NCI-H187 (cell line): ENCODE data around the gene SAG.
"Not testable (repeated sequence)": the region's sequence is repeated elsewhere in the genome, so short reads cannot be mapped to it uniquely, and the experiment has no call there.

ENCODE experiments used
- DNase-seq, 2 experiments: peaks; one replicate each; lab custom pipeline; 2025; lab: John Stamatoyannopoulos, UW

SAG gene

DNA sequence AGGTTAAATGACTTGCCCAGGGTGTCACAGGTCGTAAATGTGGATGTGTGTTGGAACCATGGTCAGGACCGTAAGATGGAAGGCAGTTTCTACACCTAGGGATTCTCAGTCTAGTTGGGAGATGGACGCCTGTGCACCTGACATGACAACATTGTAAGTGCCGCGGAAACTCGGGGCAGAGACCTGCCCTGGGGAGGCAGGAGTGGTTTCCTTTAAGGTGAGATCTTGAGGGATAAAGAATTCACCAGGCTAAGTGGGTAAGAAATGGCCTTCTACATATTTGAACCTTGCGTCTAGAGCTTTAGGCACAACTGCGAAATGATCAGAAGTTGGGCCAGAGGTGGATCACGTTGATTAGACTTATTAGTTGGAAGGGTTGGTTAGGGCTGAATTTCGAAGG lies 48.3 kb downstream of the SAG start:
- no peak for DNase-seq

DNA sequence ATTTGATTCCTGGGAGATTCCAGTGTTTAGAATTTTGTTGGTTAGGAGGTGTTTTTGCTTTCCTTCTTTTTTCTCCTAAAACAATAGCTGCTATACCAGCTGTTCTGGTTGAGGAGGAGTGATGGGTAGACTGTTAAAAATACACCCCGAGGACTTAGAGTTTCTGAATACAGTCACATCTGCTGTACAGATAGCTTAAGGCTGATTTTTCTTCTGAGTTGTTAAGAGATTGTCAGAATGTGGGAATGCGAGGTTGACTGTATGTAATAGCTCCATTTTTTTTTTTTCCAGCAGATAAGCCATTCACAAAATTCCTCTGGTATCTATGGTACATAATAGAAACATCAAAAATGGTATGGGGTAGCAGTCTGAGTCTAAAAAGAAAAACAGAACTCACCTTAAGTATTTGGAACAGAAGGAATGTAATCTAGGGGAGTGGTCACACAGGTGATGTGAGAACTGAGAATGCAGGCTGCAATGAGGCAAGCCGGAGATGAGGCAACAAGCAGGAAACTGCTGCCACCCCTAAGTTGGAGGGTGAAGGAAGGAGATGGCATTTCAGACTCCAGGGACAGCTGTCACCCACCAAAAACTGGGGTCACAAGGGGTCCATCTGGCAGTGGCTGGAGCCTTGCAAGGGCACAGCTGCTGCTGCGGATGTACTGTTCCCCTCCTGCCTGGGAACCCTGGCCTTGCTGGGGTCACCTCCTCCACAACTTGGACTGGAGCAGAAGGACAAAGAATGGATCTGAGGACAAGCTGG lies 49.1 kb downstream of the SAG start:
- DNase-seq, result no peak

DNA sequence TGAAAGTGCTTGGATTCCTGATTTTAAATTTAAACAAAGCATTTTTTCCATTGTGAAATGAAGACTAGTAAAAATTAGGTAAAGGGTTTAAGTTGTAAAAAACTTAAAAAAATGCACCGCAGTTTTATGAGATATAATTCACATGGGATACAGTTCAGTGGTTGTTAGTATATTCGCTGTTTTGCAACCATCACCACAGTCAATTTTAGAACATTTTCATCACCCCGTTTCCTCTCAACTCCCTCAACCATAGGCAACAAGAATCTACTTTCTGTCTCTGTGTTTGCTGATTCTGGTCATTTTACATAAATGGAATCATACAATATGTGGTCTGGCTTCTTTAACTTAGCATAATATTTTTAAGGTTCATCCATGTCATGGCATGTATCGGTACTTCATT lies 50.7 kb downstream of the SAG start:
- no peak for DNase-seq

DNA sequence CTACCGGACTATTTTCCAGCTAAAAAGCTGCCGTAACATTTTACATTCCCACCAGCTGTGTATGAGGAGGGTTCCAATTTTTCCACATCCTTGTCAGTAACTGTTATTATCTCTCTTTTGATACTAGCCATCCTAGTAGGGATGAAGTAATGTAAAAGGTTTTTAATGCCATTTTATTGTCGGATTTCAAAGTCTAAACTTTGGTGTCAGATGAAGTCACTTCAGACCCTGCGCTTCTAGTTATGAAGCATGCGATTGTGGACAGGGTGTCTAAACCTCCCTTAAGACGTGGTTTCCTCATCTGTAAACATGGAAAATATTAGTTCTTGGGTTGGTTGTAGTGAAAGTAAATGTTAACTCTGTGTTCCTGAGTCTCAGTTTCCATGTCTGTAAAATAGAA lies 51.3 kb downstream of the SAG start:
- no peak for DNase-seq

DNA sequence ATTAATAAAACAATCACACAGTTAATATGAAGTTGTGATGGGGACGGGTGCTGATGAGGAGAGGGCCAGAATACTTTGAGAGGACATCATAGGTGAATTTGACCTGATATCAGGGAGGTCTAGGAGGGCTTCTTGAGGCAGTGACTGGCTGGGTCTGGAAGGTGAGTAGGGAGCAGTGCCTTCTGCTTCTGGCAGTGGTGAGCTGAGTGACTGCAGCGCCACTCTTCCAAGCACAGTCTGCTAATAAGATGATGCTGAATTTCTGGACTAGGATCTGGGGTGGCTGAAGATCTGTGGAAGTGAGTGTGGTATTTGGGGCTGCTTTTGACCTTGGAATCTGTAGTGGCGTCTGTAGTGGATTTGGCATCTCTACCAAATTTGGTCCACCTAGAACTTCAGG lies 52.2 kb downstream of the SAG start:
- DNase-seq, result no peak

DNA sequence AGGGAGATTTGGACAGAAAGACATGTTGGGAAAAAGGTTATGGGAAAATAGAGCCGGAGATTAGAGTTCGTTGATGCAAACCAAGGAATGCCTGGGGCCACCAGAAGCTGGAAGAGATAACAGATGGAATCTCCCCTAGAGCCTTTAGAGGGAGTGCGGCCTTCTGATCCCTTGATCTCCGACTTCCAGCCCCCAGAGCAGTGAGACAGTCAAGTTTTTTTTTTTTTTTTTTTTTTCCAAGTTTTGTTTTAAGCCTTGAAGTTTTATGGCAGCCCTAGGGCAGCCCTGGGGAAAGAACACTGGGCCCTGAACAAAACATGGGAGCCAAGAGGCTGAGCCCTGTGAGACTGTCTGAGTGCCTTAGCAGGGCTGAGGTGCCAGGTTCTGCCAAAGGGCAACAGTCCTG lies 53.2 kb downstream of the SAG start:
- no peak for DNase-seq

DNA sequence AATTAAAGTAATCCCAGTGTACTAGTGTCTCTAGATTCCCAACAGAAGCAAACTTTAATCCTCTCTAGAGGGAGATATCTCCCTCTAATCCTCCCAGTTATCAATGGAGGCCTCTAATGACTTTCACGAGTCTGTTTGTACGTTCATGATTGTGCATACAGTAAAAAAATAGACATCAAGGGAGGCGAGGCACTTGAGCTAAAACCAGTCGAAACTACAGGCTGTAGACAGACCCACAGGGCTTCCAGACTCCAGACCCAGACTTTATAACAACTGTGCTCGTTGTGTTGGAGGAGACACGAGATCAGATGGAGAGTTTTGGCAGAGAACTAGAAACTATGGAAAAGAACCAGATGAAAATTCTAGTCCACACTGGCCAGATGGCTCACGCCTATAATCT lies 53.7 kb downstream of the SAG start:
- DNase-seq, result no peak

DNA sequence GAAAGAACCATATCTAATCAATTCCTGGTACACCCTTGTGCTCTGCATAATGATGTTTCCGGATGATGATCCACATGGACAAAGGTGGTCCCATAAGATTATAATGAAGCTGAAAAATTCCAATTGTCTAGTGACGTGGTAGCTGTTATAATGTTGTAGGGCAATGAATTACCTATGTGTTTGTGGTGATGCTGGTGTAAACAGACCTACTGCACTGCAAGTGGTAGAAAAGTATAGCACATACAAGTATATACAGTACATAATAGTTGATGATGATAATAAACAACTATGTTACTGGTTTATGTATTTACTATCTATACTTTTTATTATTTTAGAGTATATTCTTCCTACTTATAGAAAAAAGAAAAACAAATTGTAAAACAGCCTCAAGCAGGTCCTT lies 55.1 kb downstream of the SAG start:
- DNase-seq, result no peak

DNA sequence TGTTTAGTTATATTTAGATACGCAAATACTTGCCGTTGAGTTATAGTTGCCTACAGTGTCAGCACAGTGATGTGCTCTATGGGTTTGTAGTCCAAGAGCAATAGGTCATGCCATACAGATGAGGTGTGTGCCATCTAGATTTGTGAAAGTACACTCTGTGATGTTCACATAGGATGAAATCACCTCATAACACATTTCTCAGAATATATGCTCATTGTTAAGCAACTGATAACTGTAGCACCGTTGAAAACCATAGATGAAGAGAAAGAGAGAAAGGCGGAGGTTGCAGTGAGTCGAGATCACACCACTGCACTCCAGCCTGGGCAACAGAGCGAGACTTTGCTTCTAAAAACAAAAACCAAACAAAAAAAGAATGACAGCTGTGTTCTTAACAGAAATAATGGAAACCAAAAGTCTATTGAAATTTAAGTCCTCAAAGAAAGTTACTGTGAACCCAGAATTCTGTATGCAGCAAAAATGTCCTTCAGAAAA lies 56.2 kb downstream of the SAG start:
- DNase-seq, result no peak

DNA sequence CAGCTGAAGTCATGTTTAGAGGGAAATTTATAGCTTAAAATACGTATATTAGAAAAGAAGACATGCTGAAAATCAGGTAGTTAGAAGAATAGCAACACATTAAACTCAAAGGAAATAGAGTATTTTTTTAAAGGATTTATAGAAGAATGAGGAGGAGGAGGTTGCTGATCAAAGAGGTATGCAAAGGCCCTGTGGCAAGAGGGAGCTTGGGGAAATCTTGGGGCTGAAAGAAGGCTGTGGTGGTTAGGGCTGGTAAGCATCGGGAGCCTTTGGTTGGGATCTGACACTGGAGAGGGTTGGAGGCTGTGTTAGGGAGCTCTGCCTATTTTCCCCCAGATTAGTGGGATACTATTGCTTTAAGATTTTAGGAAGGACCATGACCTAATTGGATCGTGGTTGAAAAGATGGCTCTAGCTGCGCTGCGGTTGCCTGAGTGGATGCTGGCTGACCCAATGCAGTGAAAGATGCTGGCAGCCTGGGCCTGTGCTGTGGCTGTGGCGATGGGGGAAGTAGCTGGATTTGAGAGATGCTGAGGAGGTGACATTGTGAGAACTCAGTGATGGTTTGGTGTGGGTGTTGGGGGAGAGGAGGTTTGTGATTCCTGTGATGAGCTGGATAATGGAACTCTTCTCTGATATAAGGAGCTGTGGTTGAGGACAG lies 58.4 kb downstream of the SAG start:
- no peak for DNase-seq

DNA sequence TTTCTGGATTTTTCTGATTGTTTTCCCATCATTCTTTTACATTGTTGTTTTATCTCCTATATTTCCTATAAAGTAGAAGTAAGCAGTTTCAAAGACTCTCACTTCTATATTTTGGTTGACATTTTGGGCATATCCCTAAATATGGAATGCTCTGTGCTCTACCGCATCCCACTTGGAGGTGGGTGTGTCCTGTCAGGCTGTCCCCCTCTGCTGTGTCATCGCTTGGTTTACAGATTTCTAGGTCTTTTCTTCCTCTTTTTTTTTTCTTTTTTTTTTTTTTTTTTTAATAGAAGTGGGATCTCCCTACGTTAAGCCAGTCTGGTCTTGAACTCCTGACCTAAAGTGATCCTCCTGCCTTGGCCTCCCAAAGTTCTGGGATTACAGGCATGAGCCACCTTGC lies 60.0 kb downstream of the SAG start:
- no peak for DNase-seq

DNA sequence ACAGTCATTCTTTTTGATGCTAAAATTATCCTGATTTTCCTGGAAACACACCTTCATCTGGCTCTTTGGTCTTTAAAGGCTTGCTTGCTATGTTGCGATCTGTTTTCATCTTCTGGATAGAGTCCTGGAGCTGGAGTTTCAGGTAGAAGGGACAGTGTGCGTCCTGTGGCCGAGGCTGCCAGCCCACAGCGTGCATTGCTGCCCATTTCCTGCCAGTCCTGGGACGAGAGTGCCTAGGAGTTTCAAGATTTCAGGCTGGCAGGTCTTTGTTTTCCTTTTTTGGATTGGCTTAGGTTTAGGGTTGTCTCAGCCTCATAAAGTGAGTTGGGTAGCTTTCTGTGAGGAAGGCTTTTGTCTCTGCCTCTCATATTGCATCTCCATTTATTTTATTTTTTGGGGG lies 61.1 kb downstream of the SAG start:
- no peak for DNase-seq

DNA sequence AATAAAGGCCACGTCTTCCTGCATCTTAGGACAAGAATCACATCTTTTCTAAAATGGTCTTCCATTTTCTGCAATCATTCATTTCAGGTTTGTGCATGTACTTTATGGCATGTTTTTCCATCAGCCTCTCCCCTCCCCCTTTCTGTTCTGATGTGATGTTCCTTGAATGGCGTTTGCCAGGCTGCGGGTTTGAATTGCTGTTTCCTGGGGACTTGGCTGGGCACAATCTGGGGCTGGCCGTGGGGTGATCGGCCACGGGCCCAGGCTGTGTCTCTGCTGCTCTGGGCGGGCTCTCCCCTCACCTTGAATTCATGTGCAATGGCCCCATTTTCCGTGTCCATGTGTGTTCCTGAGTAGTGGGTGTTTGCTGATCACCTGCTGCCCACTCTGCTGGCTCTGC lies 61.8 kb downstream of the SAG start:
- DNase-seq, result no peak

DNA sequence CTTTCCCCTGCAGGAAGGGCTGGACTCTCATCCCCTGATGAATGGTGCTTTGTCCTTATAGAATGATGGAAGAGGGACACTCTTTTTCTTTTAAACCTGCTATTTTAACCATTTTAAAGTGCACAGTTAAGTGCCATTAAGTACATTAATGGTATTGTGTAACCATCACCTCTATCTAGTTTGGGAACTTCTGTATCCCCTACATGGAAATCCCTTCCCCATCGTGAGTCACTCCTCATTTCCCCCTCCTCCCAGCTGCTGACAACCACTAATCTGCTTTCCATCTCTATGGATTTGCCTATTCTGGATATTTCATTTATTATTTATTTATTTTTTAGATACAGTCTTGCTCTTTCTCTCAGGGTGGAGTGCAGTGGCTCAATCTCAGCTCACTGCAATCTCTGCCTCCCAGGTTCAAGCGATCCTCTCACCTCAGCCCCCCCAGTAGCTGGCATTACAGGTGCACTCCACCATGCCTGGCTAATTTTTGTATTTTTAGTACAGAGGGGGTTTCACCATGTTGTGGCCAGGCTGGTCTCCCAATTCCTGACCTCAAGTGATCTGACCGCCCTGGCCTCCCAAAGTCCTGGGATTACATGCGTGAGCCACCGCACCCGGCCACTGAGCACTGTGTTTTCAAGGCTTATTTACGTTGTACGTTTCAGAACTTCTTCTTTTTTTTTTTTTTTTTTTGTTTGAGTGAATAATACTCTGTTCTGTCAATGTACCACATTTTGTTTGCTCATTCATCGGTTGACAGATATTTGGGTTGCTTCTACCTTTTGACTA lies 62.5 kb downstream of the SAG start:
- no peak for DNase-seq

DNA sequence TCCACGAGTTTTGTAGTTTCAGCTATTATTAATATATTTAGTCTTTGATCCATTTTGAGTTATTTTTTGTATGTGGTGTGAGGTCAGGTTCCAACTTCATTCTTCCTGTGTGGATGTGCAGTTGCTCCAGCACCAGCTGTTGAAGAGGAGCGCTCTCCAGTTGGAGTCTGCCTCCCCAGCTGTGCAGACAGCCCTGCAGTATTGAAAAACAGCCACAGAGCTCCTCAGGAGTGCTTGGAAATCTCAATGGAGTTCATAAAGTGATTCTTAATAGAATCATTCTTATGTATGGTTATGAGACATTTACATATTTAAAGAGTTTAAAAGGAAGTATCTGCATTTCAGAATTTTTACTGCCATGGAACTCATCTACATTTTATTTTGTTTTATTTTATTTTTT lies 64.0 kb downstream of the SAG start:
- DNase-seq, result no peak

DNA sequence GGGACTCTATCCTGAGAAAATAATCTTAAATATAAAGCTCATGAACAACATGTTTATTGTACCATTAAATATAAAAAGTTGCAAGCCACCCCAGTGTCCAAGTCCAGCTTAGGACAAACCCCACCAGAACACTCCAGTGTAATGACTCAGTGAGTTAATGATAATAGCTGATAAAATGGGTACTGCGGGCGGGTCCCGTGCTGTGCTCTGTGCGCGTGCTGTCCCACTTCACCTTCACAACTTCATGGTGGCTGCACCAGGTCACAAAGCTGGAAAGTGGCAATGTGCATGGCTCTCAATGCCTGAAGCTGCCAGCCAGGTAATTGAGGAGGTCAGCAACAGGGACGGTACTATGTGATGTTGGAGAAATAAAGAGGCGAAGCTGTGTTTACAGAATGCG lies 65.2 kb downstream of the SAG start:
- no peak for DNase-seq

DNA sequence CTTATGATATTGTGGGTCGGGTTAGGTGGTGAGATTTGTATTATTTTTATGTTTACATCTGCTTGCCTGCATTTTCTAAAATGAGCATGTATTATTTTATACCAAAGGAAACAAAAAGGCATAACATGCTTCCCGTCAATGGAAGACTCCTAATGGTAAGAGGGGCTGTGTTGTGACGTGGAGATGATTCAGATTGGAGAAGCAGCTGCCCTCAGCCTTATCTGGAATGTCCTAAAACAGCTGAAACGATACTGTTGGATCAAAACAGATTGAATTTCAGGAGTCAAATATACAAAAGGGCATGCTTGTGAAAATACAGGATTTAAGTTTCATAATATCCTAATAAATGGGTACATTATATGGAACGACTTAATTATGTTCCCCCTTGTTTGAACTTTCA lies 65.7 kb downstream of the SAG start:
- no peak for DNase-seq

DNA sequence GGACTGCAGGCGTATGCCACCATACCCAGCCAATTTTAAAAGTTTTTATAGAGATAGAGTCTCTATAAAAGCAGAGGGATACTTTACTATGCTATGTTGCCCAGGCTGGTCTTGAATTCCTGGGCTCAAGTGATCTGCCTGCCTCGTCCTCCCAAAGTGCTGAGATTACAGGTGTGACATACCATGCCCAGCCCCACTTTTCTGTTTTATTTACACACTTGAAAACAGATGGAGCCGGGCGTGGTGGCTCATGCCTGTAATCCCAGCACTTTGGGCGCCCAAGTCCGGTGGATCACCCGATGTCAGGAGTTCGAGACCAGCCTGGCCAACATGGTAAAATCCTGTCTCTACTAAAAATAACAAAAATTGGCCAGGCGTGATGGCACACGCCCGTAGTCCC lies 67.2 kb downstream of the SAG start:
- not testable (repeated sequence) for DNase-seq

DNA sequence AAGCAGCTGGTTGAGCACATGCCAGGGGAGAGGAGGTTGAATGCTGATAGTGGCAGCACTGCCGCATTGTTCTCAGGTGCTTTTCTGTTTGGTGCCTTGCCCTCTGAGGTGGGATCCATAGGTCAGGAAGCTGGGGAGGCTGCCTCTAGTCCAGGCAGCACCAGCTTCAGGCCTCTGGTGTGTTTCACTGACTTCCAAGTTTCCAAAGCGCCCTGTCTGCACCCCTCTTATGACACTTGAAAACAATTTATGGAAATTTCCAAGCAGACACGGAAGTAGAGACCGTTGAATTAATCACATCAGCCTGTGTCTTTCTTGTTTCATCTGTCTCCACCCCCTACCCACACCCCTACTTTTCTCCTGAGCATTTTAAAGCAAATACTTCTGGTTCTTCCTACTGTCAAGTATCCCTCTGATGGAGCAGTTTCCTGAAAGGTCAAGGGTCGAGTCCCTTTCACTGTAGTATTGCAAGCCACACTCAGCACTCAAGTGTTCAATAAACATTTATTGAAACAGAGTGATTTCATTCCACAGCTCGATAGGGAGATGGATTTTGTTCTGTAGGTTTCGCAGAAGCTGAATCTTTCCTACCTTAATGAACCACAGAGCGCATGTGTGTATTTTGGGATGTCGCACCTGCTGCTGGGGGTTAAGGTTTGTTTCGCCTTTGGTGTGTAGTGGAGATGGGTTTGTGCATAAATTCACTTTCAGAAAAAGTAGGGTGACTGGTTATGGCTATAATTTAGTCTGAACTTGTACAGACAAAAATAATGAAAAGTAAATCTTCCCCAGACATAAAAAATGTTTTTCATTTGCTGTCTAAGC lies 68.1 kb downstream of the SAG start:
- no peak for DNase-seq

DNA sequence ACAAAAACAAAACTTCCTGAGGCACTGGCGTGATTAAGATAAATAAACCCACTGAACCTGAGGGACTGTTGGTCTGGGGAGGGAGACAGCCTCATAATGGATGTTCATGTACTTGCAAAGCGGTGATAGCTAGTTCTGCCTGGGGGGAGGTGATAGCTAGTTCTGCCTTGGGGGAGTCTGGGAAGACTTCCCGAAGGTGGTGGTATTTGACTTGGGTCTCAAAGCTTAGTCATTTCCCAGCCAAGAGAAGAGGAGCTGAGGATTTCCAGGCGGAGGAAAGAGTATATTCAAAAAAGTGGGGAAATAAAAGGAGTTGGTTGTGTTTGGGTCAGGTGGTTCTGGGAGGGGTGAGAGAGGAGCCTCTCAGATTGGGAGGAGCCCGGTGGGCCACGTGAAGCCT lies 71.4 kb downstream of the SAG start:
- DNase-seq, result no peak

DNA sequence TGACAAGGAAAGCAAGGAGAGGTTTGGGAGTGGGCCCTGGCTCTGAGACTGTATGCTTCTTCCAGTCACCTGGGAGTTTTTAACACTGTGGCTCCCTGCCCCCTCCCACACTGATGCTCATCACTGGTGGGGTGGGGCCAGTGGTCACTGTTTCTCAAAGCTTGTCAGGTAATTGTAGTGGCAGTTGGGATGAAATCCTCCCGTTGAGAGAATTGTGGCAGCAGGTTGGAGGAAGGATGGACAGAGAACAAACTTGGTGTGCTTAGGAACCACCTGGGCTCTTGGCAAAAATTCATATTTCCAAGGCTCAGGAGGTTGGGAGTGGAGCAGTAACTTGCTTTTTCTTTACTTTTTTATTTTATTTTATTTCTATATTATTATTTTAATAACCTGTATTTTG lies 71.8 kb downstream of the SAG start:
- no peak for DNase-seq
